Peyer's patch (tissue), 4 donors: ENCODE results near the gene GIGYF1.

Experiments used
- POLR2A ChIP-seq, 2 donors: fragments of 450-650 bp; IDR thresholded peaks; one replicate each; pipeline ENCODE4 v1.5.1; 2017; ENCODE audit warnings: antibody characterized with exemption in 2 of 2, mild to moderate bottlenecking in 2 of 2, moderate library complexity in 2 of 2
- TF ChIP-seq, protein P1 (sequence below), 6 experiments: fragments of 450-650 bp in 4 of 6; fragments of 200-600 bp in 2 of 6; sonication (generic) in 1 of 6; IDR thresholded peaks; one replicate each; pipeline ENCODE4 v1.5.1; 2017 to 2019; ENCODE audit warnings: antibody characterized with exemption in 6 of 6, mild to moderate bottlenecking in 3 of 6, moderate library complexity in 1 of 6

DNA sequence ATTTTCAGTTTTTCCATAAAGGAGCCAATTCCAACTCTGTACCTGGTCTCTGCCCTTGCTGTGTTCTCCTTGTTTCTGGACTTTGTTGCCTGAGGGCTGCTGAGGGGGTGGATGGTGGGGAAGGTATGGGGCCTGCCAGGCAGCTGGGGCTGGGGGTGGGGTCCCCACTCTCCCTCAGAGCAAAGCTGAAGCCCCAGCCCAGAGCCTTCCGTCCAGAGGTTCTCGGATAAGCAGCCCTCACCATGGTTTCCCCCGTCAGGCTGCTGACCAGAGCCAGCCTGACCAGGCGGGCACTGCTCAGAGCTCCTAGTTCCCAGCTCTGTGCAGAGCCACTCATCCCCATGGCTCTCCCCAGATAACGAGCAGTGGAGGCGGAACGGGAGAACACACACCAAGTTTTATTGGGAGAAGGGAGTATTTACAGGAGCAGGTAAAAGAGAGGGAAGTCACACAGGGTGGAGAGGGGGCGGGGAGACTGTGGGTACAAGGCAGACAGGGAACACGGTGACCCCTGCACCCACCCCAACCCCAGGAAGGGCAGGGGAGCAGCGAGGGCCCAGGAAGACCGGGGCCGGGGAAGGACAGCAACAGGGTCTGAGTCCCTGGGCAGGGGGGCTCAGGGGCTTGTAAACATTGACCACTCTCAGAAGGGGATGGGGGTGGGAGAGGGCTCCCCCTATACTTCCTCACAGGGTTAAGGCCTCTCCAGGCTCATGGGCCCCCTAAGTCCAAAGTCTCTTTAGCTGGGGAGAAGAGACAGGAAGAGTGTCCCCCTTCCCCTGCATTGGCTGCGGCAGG lies 14.7 kb downstream of the GIGYF1 start:
- TF ChIP-seq, protein P1, sequence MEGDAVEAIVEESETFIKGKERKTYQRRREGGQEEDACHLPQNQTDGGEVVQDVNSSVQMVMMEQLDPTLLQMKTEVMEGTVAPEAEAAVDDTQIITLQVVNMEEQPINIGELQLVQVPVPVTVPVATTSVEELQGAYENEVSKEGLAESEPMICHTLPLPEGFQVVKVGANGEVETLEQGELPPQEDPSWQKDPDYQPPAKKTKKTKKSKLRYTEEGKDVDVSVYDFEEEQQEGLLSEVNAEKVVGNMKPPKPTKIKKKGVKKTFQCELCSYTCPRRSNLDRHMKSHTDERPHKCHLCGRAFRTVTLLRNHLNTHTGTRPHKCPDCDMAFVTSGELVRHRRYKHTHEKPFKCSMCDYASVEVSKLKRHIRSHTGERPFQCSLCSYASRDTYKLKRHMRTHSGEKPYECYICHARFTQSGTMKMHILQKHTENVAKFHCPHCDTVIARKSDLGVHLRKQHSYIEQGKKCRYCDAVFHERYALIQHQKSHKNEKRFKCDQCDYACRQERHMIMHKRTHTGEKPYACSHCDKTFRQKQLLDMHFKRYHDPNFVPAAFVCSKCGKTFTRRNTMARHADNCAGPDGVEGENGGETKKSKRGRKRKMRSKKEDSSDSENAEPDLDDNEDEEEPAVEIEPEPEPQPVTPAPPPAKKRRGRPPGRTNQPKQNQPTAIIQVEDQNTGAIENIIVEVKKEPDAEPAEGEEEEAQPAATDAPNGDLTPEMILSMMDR (IDR thresholded peaks at IDR 0.05) = no peak
- TF ChIP-seq POLR2A (IDR thresholded peaks at IDR 0.05) = no peak
